HL-60 (cell line): ENCODE measurements around the gene OR6N1.

Source experiments
- DNase-seq, 2 experiments: peaks; one replicate each; pipeline ENCODE4 v3.0.0-alpha.2; 2010 to 2020; ENCODE audit warnings: low read depth in 1 of 2, low spot score in 1 of 2
- H3K27ac ChIP-seq: fragments of 250-450 bp; sonication (Bioruptor Pico); replicated peaks from 2 replicates; pipeline ENCODE4 v1.5.1; 2020; ENCODE audit warnings: mild to moderate bottlenecking, moderate library complexity
- H3K27me3 ChIP-seq: fragments of 250-450 bp; sonication (Bioruptor Pico); 2 replicates; pipeline ENCODE4 v1.5.1; 2021; ENCODE audit warnings: mild to moderate bottlenecking, moderate library complexity; ENCODE audit not compliant: insufficient read depth, poor library complexity, severe bottlenecking
- H3K4me3 ChIP-seq: replicated peaks from 2 replicates; pipeline ENCODE4 v1.5.1; 2011; ENCODE audit warnings: mild to moderate bottlenecking, control low read depth, low read length; ENCODE audit not compliant: insufficient read depth
- GABPA ChIP-seq: IDR thresholded peaks from 2 replicates; pipeline ENCODE4 v1.6.1; 2012; ENCODE audit warnings: low read depth
- POLR2AphosphoS5 ChIP-seq: IDR thresholded peaks from 2 replicates; pipeline ENCODE4 v1.6.1; 2012; ENCODE audit warnings: low read depth
- SPI1 ChIP-seq: IDR thresholded peaks from 2 replicates; pipeline ENCODE4 v1.6.1; 2012; ENCODE audit warnings: low read depth, mild to moderate bottlenecking, borderline replicate concordance
- TF ChIP-seq, protein P1 (sequence below): IDR thresholded peaks from 2 replicates; pipeline ENCODE4 v1.6.1; 2012; ENCODE audit warnings: low read depth; ENCODE audit not compliant: insufficient replicate concordance
- TF ChIP-seq, protein P2 (sequence below): IDR thresholded peaks from one replicate; pipeline ENCODE4 v1.5.1; 2011; ENCODE audit warnings: low read length, control low read depth, inconsistent platforms; ENCODE audit not compliant: insufficient read depth

The OR6N1 gene

DNA sequence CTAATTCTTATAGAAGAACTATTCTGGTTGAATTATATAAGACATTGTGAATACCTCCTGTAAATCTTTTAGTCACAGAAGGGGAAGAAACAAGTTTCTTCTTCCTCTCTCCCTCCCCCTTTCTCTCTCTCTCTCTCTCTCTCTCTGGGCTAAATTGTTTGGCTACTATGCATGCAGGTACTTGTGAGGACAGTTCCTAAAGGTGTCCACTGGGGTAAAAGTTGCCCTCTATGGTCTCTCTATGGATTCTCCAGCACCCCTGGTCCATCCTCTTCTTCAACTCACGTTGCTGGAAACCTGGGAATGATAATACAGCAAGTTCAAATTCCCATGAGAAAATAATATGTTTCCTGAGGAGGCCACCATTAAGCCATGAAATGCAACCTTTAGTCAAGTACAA is 57.2 kb downstream of the OR6N1 start:
- no peaks in the 10 kb centered on the region for H3K27me3 ChIP-seq
- TF ChIP-seq GABPA, result no peak
- TF ChIP-seq, protein P1, sequence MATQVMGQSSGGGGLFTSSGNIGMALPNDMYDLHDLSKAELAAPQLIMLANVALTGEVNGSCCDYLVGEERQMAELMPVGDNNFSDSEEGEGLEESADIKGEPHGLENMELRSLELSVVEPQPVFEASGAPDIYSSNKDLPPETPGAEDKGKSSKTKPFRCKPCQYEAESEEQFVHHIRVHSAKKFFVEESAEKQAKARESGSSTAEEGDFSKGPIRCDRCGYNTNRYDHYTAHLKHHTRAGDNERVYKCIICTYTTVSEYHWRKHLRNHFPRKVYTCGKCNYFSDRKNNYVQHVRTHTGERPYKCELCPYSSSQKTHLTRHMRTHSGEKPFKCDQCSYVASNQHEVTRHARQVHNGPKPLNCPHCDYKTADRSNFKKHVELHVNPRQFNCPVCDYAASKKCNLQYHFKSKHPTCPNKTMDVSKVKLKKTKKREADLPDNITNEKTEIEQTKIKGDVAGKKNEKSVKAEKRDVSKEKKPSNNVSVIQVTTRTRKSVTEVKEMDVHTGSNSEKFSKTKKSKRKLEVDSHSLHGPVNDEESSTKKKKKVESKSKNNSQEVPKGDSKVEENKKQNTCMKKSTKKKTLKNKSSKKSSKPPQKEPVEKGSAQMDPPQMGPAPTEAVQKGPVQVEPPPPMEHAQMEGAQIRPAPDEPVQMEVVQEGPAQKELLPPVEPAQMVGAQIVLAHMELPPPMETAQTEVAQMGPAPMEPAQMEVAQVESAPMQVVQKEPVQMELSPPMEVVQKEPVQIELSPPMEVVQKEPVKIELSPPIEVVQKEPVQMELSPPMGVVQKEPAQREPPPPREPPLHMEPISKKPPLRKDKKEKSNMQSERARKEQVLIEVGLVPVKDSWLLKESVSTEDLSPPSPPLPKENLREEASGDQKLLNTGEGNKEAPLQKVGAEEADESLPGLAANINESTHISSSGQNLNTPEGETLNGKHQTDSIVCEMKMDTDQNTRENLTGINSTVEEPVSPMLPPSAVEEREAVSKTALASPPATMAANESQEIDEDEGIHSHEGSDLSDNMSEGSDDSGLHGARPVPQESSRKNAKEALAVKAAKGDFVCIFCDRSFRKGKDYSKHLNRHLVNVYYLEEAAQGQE, result no peak
- TF ChIP-seq, protein P2, sequence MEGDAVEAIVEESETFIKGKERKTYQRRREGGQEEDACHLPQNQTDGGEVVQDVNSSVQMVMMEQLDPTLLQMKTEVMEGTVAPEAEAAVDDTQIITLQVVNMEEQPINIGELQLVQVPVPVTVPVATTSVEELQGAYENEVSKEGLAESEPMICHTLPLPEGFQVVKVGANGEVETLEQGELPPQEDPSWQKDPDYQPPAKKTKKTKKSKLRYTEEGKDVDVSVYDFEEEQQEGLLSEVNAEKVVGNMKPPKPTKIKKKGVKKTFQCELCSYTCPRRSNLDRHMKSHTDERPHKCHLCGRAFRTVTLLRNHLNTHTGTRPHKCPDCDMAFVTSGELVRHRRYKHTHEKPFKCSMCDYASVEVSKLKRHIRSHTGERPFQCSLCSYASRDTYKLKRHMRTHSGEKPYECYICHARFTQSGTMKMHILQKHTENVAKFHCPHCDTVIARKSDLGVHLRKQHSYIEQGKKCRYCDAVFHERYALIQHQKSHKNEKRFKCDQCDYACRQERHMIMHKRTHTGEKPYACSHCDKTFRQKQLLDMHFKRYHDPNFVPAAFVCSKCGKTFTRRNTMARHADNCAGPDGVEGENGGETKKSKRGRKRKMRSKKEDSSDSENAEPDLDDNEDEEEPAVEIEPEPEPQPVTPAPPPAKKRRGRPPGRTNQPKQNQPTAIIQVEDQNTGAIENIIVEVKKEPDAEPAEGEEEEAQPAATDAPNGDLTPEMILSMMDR, result no peak
- no peak for TF ChIP-seq SPI1
- TF ChIP-seq POLR2AphosphoS5, result no peak
- no peak for DNase-seq

More for the DNA sequence above, 57.2 kb downstream of the OR6N1 start:
- H3K27ac ChIP-seq, result no peak overlapping the region
- H3K4me3 ChIP-seq, result no peak overlapping the region
